Endothelial cell of umbilical vein (primary cell): Measurements from ENCODE around the gene CCNY.

Source experiments
- CTCF ChIP-seq, 2 donors: IDR thresholded peaks; 1 replicate in 1 of 2; 2 replicates in 1 of 2; pipeline ENCODE4 v1.5.1; 2011; ENCODE audit warnings: low read length in 2 of 2, mild to moderate bottlenecking in 2 of 2, moderate library complexity in 2 of 2, control low read depth in 1 of 2, inconsistent platforms in 1 of 2, low read depth in 1 of 2; ENCODE audit not compliant: insufficient read depth in 1 of 2; ENCODE audit errors: extremely low read depth in 1 of 2
- POLR2A ChIP-seq: IDR thresholded peaks from 2 replicates; pipeline ENCODE4 v1.6.1; 2012; ENCODE audit warnings: low read depth, mild to moderate bottlenecking, control low read depth, low read length

- TF ChIP-seq POLR2A: no peak
- TF ChIP-seq CTCF (IDR thresholded peaks at IDR 0.05; ENCODE audit: extremely low read depth in 1 of 2, insufficient read depth in 1 of 2, low read depth in 1 of 2, low read length in 2 of 2): no peak
Measured at GRCh38 chr10:35520996-35521395, 184.7 kb downstream of the CCNY start.
